NCI-H460 (cell line): ENCODE data around the gene VIM. TPM values are rescaled to one million over a fixed set of nuclear protein-coding genes. Genes with fewer than 3 reads are reported as not detected.
A peak's percentile ranks its signal among the peaks of the same experiment; 100 is the strongest.
"Not testable (repeated sequence)": the region's sequence is repeated elsewhere in the genome, so short reads cannot be mapped to it uniquely, and the experiment has no call there.

Experiments used
- DNase-seq: peaks from one replicate; pipeline ENCODE4 v3.0.0-alpha.2; 2016; ENCODE audit warnings: low read depth; ENCODE audit errors: extremely low read depth
- total RNA-seq: library from RNA; depleted of rRNA; stranded (reverse); fragments of >200 nt; shearing (Covaris generic); gene quantifications from 2 replicates; pipeline ENCODE4 v1.2.3, GENCODE V29; 2014

Gene VIM
- total RNA-seq, 1 experiment from 2014 or later, result 1,621 TPM

GRCh38 chr10:17250736-17251135, 22.7 kb downstream of the VIM start:
- DNase-seq, result no peak

- not testable (repeated sequence) for DNase-seq
Measured at GRCh38 chr10:17254543-17255050, 26.6 kb downstream of the VIM start.

- no peak for DNase-seq
Measured at GRCh38 chr10:17255512-17255911, 27.5 kb downstream of the VIM start.

GRCh38 chr10:17256051-17256450, 28.0 kb downstream of the VIM start:
- DNase-seq, result no peak

- DNase-seq, result no peak
Measured at GRCh38 chr10:17256627-17257026, 28.6 kb downstream of the VIM start.

- peak; percentile 62 for DNase-seq
Measured at GRCh38 chr10:17257466-17258321, 29.7 kb downstream of the VIM start.

- no peak for DNase-seq
Measured at GRCh38 chr10:17262502-17262901, 34.5 kb downstream of the VIM start.

- DNase-seq, result no peak
Measured at GRCh38 chr10:17263580-17263979, 35.5 kb downstream of the VIM start.

- DNase-seq, result no peak
Measured at GRCh38 chr10:17265468-17265867, 37.4 kb downstream of the VIM start.

- DNase-seq, result not testable (repeated sequence)
Measured at GRCh38 chr10:17266549-17266948, 38.5 kb downstream of the VIM start.

GRCh38 chr10:17272648-17273047, 44.6 kb downstream of the VIM start:
- no peak for DNase-seq

- DNase-seq, result no peak
Measured at GRCh38 chr10:17273403-17273802, 45.4 kb downstream of the VIM start.

- DNase-seq, result no peak
Measured at GRCh38 chr10:17276756-17277424, 48.8 kb downstream of the VIM start.

- no peak for DNase-seq
Measured at GRCh38 chr10:17278607-17279240, 50.7 kb downstream of the VIM start.

- no peak for DNase-seq
Measured at GRCh38 chr10:17282311-17282710, 54.3 kb downstream of the VIM start.

- no peak for DNase-seq
Measured at GRCh38 chr10:17286562-17287550, 58.8 kb downstream of the VIM start.
